WTC11 (cell line): Measurements from ENCODE around the gene MCRS1.

ENCODE experiments used
- JAZF1 ChIP-seq: fragments of 250-450 bp; sonication (Bioruptor Pico); IDR thresholded peaks from 2 replicates; pipeline ENCODE4 v1.9.0; 2021; ENCODE audit warnings: moderate library complexity, mild to moderate bottlenecking, inconsistent platforms
- TP53 ChIP-seq: sonication (generic); formaldehyde crosslinking; IDR thresholded peaks from 2 replicates; pipeline ENCODE4 v1.8.1; 2023; ENCODE audit warnings: mild to moderate bottlenecking, missing genetic modification reagents
- TF ChIP-seq, protein P1 (sequence below): fragments of 200-600 bp; IDR thresholded peaks from 2 replicates; pipeline ENCODE4 v1.8.0; 2022; ENCODE audit warnings: antibody characterized with exemption
- TF ChIP-seq, protein P2 (sequence below): sonication (generic); formaldehyde crosslinking; IDR thresholded peaks from 2 replicates; pipeline ENCODE4 v1.8.0; 2023; ENCODE audit warnings: missing genetic modification reagents

DNA sequence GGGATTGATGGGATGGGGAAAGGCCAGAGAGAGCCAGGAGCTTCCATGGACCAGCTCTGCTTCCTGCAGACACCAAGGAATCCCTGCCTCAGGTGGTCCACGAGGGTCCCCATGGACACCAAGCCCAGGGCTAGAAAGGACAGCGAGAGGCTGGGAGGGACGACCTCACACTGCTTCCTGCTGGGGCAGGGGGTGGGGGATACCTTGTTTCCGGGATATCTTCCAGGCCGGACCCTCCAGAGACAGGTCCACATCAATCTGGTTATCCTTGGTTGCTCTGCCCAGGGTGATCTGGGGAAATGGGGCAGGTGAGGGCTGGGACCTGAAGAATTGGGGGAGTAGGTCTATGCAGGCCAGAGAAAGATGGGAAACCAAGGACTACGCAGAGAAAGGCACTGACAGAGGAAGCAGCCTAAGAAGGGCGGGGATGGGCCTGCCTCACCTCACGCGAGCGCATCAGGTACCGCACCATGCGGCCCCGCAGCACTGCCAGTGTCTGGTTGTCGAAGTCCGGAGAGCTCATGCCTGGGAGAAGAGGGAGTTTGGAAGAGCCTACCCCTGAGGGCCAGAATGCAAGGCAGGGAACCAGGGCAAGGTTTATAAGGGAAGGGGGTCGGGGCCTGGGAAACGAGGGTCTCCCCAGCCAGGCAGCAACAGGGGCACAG is 8.8 kb downstream of the MCRS1 start:
- no peak for TF ChIP-seq TP53
- TF ChIP-seq, protein P1, sequence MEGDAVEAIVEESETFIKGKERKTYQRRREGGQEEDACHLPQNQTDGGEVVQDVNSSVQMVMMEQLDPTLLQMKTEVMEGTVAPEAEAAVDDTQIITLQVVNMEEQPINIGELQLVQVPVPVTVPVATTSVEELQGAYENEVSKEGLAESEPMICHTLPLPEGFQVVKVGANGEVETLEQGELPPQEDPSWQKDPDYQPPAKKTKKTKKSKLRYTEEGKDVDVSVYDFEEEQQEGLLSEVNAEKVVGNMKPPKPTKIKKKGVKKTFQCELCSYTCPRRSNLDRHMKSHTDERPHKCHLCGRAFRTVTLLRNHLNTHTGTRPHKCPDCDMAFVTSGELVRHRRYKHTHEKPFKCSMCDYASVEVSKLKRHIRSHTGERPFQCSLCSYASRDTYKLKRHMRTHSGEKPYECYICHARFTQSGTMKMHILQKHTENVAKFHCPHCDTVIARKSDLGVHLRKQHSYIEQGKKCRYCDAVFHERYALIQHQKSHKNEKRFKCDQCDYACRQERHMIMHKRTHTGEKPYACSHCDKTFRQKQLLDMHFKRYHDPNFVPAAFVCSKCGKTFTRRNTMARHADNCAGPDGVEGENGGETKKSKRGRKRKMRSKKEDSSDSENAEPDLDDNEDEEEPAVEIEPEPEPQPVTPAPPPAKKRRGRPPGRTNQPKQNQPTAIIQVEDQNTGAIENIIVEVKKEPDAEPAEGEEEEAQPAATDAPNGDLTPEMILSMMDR = no peak
- TF ChIP-seq, protein P2, sequence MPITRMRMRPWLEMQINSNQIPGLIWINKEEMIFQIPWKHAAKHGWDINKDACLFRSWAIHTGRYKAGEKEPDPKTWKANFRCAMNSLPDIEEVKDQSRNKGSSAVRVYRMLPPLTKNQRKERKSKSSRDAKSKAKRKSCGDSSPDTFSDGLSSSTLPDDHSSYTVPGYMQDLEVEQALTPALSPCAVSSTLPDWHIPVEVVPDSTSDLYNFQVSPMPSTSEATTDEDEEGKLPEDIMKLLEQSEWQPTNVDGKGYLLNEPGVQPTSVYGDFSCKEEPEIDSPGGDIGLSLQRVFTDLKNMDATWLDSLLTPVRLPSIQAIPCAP = no peak
- TF ChIP-seq JAZF1 (CRISPR knock-in tag) = no peak
